ENCODE results near the gene LGR6.

DNA sequence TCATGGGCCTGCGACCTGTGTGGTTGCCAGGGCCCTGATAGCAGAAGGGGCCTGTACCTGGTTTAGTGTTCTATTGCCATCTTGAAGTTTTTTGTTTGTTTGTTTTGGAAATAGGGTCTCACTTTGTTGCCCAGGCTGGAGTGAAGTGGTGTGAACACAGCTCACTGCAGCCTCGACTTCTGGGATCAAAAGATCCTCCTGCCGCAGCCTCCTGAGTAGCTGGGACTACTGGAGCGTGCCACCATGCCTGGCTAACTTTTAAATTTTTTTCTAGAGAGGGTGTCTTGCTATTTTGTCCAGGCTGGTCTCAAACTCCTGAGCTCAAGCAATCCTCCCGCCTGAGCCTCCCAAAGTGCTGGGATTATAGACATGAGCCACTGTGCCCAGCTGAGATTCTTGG, 75.2 kb downstream of the LGR6 start:
- TF ChIP-seq, protein P1, sequence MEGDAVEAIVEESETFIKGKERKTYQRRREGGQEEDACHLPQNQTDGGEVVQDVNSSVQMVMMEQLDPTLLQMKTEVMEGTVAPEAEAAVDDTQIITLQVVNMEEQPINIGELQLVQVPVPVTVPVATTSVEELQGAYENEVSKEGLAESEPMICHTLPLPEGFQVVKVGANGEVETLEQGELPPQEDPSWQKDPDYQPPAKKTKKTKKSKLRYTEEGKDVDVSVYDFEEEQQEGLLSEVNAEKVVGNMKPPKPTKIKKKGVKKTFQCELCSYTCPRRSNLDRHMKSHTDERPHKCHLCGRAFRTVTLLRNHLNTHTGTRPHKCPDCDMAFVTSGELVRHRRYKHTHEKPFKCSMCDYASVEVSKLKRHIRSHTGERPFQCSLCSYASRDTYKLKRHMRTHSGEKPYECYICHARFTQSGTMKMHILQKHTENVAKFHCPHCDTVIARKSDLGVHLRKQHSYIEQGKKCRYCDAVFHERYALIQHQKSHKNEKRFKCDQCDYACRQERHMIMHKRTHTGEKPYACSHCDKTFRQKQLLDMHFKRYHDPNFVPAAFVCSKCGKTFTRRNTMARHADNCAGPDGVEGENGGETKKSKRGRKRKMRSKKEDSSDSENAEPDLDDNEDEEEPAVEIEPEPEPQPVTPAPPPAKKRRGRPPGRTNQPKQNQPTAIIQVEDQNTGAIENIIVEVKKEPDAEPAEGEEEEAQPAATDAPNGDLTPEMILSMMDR (IDR thresholded peaks at IDR 0.05 in 4 of 5, conservative IDR thresholded peaks at IDR 0.05 in 1 of 5): no peak
- no peak for TF ChIP-seq POLR2A (IDR thresholded peaks at IDR 0.05)
